OCI-M1 (cell line): ENCODE data around the gene LGALS1.

Experiments
- DNase-seq: peaks from one replicate; lab custom pipeline; 2025; lab: John Stamatoyannopoulos, UW

Gene LGALS1

GRCh38 chr22:37674951-37675929 is at the start of gene LGALS1:
TSS of gene LGALS1 (plus strand) at chr22:37675636. CDS start at chr22:37675703, 67 bp downstream.
- DNase-seq: peak; percentile 96

DNA sequence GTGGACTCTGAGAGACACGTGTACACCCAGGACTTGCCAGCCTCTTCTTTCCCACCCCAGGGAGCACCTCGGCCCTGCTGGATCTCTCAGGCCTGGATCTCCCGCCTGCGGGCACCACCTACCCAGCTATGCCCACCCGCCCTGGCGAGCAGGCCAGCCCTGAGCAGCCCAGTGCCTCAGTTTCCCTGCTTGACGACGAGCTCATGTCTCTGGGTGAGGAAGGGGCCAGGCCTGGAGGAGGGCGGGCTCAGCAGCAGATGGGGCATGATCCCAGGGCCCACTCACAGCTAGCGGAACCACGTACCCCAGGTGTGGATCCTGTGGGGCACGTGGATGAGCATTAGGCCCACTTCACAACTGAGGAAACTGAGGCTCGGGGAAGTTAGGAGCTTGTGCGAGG is 49.7 kb upstream of the LGALS1 start:
- DNase-seq: no peak

DNA sequence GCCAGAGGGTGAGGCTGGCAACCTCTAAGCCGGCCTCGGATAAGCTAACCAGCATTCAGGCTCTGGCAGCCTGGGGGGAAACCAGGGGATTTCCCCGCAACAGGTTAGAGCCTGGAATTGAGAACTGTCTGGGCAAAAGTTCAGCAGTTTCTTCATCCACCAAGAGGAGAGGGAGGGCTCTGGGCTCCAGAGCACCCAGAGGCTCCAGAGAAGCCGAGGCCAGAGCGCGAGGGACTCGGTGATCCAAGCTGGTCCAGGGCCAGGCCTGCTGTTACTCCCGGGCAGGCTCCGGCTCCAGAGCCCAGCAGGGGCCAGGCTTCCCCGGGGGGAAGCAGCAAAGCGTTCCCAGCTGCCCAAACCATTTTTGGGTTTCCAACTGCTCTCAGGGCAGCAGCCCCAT is 49.3 kb upstream of the LGALS1 start:
- DNase-seq: no peak

GRCh38 chr22:37626556-37627075 is 48.8 kb upstream of the LGALS1 start:
- DNase-seq: no peak

GRCh38 chr22:37627121-37627520 is 48.3 kb upstream of the LGALS1 start:
- no peak for DNase-seq

DNA sequence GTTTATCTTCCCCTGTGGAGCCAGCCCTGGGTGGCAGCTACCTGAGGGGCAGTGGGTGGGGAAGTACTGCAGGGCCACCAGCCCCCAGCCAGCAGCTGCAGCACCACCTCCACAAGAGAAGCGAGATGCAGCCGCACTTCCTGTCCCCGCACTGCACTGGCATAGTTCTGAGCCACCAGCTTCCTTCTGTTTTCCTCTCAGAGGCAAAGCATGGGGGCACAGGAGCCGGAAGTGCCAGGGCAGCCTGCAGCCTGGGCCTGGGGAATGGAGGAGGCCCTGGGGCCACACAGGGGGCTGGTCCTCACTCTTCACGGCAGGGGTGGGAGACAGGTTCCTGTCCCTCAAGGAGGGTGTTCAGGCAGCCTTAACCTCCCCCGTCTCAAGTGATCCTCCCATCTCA is 47.9 kb upstream of the LGALS1 start:
- no peak for DNase-seq

DNA sequence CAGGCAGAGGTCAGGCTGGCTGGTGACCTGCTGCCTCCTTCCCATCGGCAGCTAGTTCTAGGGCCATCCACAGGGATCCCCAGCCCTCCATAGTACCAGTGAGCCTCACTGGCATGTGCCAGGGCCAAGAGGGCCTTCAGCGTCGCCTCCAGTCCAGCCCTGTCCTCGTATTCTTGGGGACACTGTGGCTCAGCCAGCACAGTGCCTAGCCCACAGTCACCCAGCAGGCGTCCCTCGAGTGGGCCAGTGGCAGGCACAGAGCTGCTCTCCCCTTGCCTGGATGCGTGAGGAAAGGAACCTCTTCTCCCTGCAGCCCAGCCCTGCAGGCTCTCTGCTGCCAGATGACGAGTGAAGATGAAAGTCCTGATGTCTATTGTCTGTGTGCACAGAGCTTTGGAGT is 46.6 kb upstream of the LGALS1 start:
- DNase-seq: no peak

DNA sequence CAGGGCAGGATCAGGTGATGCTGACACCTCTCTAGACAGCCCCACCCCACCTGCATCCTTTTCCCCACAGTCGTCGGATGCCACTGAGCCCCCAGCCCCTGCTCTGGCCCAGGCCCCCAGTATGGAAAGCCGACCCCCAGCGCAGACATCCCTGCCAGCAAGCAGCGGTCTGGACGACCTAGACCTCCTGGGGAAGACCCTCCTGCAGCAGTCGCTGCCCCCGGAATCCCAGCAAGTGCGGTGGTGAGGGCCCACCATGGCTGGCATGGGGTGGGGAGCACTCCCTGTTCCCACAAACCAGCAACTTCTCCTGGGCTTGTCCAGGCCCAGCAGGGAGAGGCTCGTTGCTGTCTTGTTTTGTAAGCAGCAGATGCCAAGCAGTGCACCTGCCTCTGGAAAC is 45.5 kb upstream of the LGALS1 start:
- DNase-seq: no peak

DNA sequence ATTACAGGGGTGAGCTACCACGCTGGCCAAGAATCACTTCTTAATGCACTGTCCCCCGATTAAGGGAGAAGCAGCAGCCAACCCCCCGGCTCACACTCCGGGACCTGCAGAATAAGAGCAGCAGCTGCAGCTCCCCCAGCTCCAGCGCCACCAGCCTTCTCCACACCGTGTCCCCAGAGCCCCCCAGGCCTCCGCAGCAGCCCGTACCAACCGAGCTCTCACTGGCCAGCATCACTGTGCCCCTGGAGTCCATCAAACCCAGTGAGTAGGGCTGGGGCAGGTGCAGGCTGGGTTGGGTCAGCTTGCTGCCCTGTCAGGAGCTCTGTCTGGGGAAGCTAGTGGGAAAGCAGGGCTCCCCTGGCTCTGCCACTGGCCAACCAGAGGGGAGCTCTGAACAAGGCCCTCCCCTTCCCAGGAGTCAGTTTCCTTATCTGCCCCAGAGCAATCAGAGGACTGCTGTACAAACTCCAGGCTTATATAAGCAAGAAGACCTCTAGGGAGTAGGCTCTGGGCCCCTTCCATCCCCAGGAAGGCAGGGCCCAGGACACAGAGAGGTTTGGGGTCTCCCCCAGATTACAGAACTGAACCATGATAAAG is 44.5 kb upstream of the LGALS1 start:
- peak; percentile 44 for DNase-seq

DNA sequence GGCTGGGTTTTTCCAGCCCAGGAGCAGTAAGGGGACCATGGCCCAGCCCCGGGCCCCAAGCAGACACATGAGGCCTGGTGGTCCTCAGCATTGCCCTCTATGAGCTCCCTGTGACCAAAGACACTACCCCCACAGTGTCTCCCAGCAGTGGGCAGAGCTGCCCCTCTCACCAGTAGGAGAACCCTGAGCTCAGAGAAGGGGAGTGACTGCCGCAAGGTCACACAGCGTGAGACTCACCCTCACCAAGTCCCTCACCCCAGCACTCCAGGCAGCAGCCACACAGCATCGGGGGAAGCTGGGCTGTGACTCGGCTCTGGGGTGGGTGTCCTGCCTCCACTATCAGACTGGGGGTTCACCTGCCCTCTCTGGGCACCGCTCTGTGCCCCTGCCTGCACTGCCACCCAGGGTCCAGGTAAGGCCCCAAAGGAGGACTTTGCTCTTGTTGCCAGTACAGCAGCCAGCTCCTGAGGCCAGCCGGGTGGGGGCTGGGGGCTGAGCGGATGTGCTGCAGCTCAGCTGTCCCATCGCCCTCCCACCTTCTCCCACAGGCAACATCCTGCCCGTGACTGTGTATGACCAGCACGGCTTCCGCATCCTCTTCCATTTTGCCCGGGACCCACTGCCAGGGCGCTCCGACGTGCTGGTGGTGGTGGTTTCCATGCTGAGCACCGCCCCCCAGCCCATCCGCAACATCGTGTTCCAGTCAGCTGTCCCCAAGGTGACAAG is 43.8 kb upstream of the LGALS1 start:
- no peak for DNase-seq

DNA sequence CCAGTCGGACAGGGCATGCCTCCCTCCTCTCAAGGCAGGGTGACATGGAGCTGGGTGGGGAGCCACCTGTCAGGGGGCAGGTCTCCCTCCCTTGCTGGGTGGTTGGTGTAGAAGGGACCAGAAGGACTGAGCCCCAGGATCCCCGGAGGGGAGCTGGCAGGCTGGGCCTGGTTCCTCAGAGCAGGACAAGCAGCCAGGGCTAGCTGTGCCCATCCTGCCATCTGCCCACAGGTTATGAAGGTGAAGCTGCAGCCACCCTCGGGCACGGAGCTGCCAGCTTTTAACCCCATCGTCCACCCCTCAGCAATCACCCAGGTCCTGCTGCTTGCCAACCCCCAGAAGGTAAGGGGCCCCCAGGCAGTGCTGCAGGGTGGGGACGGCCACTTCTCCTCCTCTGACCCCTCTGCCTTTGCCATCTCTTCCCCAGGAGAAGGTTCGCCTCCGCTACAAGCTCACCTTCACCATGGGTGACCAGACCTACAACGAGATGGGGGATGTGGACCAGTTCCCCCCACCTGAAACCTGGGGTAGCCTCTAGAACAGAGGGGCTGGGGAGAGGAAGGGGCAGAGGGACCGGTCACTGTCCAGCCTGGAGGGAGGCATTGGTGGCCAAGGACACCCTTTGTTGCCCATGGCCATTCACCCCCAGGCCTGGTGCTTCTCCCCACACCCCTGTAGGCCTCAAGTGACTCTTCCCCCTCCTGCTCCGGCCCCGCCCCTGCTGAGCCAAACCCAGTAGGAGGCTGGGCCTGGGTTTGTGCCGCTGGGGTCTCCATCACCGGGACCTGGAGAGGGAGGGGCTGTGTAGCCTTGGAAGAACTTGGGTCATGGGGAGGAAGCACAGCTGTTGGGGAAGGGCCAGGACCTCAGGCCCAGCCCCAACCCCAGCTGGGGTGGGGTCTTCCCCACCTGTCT is 43.0 kb upstream of the LGALS1 start:
- no peak for DNase-seq

- no peak for DNase-seq
Observed at GRCh38 chr22:37633089-37633624, 42.3 kb upstream of the LGALS1 start.

- peak; percentile 96 for DNase-seq
Observed at GRCh38 chr22:37633625-37634416, 41.6 kb upstream of the LGALS1 start.

GRCh38 chr22:37634417-37634924 is 41.0 kb upstream of the LGALS1 start:
- DNase-seq: peak; percentile 79

- no peak for DNase-seq
Observed at GRCh38 chr22:37635157-37635556, 40.3 kb upstream of the LGALS1 start.

DNA sequence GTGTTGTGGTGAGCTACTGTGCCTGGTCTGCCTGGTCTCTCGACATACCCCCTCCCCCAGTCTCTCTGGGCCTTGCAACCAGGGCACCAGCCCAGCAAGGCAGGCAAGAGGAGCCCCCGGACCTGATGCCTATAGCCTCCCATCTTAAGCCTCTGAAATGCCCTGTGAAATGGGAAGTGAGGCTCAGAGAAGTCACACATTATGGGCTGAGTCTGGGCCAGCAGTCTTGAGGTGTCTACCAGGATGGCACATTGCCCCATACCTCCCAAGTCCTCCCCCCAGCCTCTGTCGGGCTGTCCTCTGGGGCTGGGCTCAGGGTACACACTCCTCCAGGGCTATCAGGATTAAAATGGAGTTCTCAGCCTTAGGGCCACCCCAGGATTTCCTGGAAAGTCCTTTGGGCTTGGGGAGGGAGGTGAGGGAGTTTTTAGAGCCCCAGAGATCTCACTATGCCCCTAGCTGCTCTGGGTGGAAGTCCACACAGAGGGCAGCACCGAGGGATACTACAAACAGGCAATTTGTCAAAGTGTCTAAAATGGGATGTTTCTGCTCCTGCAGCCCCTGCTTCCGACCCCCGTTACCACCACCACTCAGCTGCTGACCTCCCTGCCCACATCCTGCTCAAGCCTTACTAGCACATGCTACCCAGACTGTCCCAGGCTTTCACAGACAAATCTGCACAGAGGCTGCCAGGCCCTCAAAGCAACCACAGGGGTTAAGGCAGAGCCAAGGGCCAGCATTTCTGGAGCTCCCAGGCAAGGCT is 39.1 kb upstream of the LGALS1 start:
- DNase-seq: peak; percentile 56

DNA sequence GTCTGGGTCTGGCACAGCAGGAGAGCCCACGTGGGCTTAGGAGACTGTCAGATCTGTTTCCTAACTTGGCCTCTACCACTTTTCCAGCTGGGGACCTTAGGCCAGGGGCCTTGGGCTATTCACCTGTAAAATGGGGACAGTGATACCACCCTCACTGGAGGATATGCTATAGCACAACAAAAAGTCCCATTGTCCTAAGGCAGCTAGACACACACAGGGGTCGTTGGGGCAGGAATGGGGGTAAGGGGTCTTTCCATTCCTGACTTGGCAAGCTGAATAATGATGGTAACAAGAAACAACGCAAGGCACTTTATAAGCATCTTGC is 38.5 kb upstream of the LGALS1 start:
- no peak for DNase-seq

DNA sequence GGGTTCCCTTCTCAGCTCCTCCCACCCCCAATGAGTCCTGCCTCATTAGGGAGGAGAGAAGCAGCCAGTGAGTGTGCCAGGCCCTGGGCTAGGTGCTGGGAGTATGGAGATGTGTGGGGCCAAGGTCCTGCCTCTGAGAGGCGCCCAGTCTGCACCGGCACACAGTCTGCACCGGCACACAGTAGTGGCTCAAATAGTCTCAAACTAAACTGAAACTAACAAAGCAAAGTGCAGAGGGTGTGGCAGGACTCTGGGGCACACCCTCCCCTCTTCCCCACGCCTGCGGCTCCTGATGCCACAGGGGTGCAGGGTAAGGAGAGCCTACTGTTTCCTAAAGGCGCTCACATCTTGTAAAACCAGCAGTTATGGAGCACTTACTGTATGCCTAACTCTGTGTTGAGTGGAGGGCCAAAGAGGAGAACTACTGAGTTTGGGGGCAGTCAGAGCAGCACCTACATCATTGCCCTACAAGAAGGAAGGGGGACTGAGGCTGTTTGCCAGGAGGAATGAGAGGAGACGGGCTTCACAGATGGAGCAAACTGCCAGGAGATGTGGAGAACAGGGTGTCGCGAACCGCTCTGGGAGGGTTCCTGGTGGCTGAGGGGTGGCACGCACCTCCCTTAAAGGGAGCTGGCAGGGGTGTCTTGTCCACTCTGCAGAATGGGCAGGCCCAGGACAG is 36.9 kb upstream of the LGALS1 start:
- DNase-seq: peak; percentile 36
